ES-I3 (cell line): ENCODE data around the gene TATDN2.
"Not testable (repeated sequence)": the region's sequence is repeated elsewhere in the genome, so short reads cannot be mapped to it uniquely, and the experiment has no call there.

ENCODE experiments used
- H3K36me3 ChIP-seq: 2 replicates; pipeline ENCODE4 v1.6.1; 2013; ENCODE audit warnings: mild to moderate bottlenecking, low read length, control low read depth, moderate library complexity; ENCODE audit not compliant: insufficient read depth
- H3K4me1 ChIP-seq: 2 replicates; pipeline ENCODE4 v1.6.1; 2013; ENCODE audit warnings: mild to moderate bottlenecking, control low read depth, low read length; ENCODE audit not compliant: insufficient read depth
- H3K9ac ChIP-seq: 2 replicates; pipeline ENCODE4 v1.6.1; 2013; ENCODE audit warnings: low read depth, mild to moderate bottlenecking, low read length, moderate library complexity
- H3K9me3 ChIP-seq: 2 replicates; pipeline ENCODE4 v1.6.1; 2013; ENCODE audit warnings: mild to moderate bottlenecking, low read length, moderate library complexity; ENCODE audit not compliant: control insufficient read depth, insufficient read depth

The TATDN2 gene

DNA sequence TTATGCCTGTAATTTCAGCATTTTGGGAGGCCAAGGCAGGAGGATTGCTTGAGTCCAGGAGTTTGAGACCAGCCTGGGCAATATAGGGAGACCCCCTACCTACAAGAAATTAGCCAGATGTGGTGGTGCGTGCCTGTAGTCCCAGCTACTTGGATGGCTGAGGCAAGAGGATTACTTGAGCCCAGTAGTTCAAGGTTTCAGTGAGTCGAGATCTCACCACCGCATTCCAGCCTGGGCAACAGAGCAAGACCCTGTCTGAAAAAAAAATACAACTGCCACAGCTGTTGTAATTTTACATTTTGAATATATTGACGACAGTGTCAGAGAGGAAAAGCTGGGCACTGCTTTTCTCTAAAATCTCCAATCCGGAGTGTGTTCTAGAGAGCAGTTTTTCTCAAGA lies 21.2 kb downstream of the TATDN2 start:
- H3K4me1 ChIP-seq: no peaks in the 10 kb centered on the region
- H3K9ac ChIP-seq: no peak overlapping the region
- peaks cover 4% of the 10 kb centered on the region; the same call in 1 of the 2 replicates for H3K36me3 ChIP-seq
- no peaks in the 10 kb centered on the region for H3K9me3 ChIP-seq

- not testable (repeated sequence) for H3K36me3 ChIP-seq, H3K9ac ChIP-seq, H3K9me3 ChIP-seq, H3K4me1 ChIP-seq
Observed at GRCh38 chr3:10272476-10272875, 24.2 kb downstream of the TATDN2 start.

DNA sequence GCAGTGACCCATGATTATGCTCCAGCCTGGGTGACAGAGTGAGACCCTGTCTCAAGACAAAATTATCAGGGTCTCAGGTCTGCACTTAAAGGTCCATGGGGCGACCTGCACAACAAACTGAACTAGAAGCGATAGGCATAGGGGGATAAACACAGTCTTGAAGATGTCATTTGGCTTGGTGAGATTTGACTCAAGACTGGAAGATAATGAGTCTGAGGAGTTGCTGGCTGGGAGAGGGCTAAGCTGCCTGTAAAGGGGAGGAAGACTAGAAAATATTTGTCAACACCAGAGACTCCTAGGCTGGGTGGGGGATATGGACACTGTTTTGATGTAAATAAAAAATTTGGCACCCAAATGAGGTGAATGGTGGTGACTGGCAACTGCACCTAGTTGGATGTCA lies 24.7 kb downstream of the TATDN2 start:
- Histone ChIP-seq H3K9me3 (no peaks in the 10 kb centered on the region), H3K36me3 (peaks cover 4% of the 10 kb centered on the region; the same call in 1 of the 2 replicates), H3K4me1 (no peaks in the 10 kb centered on the region), H3K9ac (no peak overlapping the region)

- Histone ChIP-seq H3K9ac (no peak overlapping the region), H3K9me3 (no peaks in the 10 kb centered on the region), H3K36me3 (peaks cover under 1% of the 10 kb centered on the region; the same call in 1 of the 2 replicates), H3K4me1 (no peaks in the 10 kb centered on the region)
Observed at GRCh38 chr3:10273702-10274305, 25.5 kb downstream of the TATDN2 start.

DNA sequence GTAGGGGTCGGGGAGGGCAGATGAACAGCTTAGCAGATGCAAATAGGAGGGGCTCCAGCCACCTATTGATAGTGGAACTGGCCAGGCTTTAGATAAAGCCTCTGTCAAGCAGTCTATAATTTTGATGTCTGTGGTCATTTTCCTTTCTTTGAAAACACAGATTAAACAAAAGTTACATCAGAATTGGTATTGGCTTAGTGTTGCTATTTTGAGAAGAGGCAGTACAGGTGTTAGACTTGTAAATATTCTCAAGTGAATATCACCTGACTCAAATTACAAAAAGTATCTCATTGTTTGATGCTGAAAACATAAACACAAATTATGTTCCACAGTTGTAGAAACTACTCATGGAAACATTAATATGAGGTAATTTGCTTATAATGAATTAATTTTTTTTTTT lies 26.3 kb downstream of the TATDN2 start:
- H3K9me3 ChIP-seq: no peaks in the 10 kb centered on the region
- H3K36me3 ChIP-seq: no peaks in the 10 kb centered on the region; the same call in 1 of the 2 replicates
- no peak overlapping the region for H3K9ac ChIP-seq
- H3K4me1 ChIP-seq: no peaks in the 10 kb centered on the region

DNA sequence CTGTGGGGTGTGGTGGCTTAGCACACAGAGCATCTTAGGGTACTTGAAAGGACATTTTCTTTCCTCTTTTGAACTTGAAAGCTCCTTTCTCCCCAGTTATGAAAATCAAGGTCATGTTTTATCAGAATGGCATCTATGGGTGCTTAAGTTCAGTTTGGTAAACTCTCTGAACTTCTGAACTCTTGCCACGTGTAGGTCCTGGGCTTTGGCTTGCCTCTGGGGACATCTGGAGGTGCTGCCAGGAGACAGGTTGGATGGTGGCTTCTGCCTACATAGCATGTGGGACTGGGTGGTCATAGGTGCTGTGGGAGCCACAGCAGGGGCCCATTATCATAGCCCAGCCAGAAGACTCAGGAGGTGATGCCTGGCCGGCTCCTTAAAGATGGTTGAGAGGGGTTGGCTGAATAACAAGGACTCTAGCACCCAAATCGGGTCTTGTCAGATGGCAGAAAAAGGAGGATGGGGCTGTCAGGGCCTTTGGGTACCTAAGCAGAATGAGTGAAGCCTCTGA lies 28.9 kb downstream of the TATDN2 start:
- peaks cover 6% of the 10 kb centered on the region; the same call in 1 of the 2 replicates for H3K36me3 ChIP-seq
- no peaks in the 10 kb centered on the region for H3K9me3 ChIP-seq
- H3K4me1 ChIP-seq: no peaks in the 10 kb centered on the region
- H3K9ac ChIP-seq: no peak overlapping the region

GRCh38 chr3:10278501-10278900 lies 30.2 kb downstream of the TATDN2 start:
- H3K4me1 ChIP-seq: no peaks in the 10 kb centered on the region
- peaks cover 6% of the 10 kb centered on the region; the same call in 1 of the 2 replicates for H3K36me3 ChIP-seq
- no peaks in the 10 kb centered on the region for H3K9me3 ChIP-seq
- H3K9ac ChIP-seq: no peak overlapping the region

GRCh38 chr3:10279384-10280176 lies 31.3 kb downstream of the TATDN2 start:
- peaks cover 6% of the 10 kb centered on the region for H3K36me3 ChIP-seq
- H3K4me1 ChIP-seq: no peaks in the 10 kb centered on the region
- no peak overlapping the region for H3K9ac ChIP-seq
- no peaks in the 10 kb centered on the region for H3K9me3 ChIP-seq

- Histone ChIP-seq H3K9ac (no peak overlapping the region), H3K36me3 (peaks cover 6% of the 10 kb centered on the region), H3K9me3 (no peaks in the 10 kb centered on the region), H3K4me1 (no peaks in the 10 kb centered on the region)
Observed at GRCh38 chr3:10280177-10280529, 31.9 kb downstream of the TATDN2 start.

DNA sequence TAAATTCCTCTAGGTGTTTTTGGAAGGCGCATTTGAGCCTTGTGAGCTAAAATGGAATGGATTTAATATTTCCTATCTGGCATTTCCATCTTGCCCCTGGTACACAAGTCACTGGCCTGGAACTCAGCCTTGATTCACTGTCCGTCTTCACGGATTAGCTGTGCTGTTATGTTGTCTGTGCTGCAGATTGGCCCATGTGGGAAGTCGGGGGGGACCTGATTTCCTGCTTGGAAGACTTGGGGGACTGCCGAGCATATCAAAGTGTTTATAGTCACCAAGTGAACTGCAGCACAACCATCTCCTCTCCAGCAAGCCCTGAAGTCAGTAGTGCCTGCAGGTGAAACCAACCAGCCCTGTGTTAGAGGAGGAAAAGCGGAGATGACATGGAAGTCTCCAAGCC lies 32.3 kb downstream of the TATDN2 start:
- H3K4me1 ChIP-seq: no peaks in the 10 kb centered on the region
- H3K9me3 ChIP-seq: no peaks in the 10 kb centered on the region
- H3K36me3 ChIP-seq: peaks cover 6% of the 10 kb centered on the region
- H3K9ac ChIP-seq: no peak overlapping the region

DNA sequence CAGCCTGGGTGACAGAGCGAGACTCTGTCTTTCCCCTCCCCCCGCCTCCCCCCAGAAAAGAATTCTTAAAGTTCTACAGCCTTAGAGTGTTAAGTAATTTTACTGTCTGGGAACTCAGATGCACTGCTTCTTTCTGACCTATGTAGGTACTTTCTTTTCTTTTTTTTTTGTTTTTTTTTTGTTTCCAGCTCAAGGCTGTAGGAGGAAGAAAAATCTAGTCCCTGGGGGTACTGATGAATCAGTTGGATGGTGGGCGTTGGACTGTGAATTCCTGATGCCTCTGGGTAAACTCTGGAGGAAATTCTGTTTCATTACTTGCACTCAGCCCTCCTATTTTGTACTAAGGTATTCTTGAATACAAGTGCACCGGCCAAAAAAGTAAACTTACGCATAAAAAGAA lies 33.7 kb downstream of the TATDN2 start:
- H3K9ac ChIP-seq: no peak overlapping the region
- peaks cover 9% of the 10 kb centered on the region; the same call in 1 of the 2 replicates for H3K4me1 ChIP-seq
- H3K9me3 ChIP-seq: no peaks in the 10 kb centered on the region
- H3K36me3 ChIP-seq: peaks cover 6% of the 10 kb centered on the region

DNA sequence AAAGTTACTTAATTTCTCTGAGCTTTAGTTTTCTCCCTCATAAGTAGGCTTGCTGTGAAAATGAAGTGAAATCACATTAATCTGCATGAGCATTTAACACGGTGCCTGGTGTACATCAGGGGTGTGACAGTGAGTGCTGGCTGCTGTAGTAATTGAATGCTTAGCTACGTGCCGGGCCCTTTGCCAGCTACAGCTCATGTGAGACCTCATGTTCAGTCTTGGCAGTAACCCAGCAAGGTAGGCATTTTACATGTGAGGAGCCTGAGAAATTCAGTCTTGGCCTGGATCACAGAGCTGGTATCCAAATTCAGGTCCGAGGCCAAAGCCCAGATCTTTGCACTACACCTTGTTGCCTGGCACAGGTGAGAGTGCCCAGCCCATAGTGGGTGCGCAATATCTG lies 35.4 kb downstream of the TATDN2 start:
- Histone ChIP-seq H3K9me3 (no peaks in the 10 kb centered on the region), H3K36me3 (peaks cover 6% of the 10 kb centered on the region), H3K4me1 (peaks cover 15% of the 10 kb centered on the region), H3K9ac (no peak overlapping the region)

GRCh38 chr3:10284496-10284895 lies 36.2 kb downstream of the TATDN2 start:
- peaks cover 15% of the 10 kb centered on the region for H3K4me1 ChIP-seq
- no peaks in the 10 kb centered on the region for H3K9me3 ChIP-seq
- peaks cover 6% of the 10 kb centered on the region for H3K36me3 ChIP-seq
- H3K9ac ChIP-seq: no peak overlapping the region

GRCh38 chr3:10285272-10286132 lies 37.2 kb downstream of the TATDN2 start:
- H3K36me3 ChIP-seq: peaks cover 6% of the 10 kb centered on the region
- peaks cover 19% of the 10 kb centered on the region for H3K4me1 ChIP-seq
- H3K9me3 ChIP-seq: no peaks in the 10 kb centered on the region
- no peak overlapping the region for H3K9ac ChIP-seq
